ENCODE results near the gene ZNF264. TPM values are rescaled to one million over a fixed set of nuclear protein-coding genes. Genes with fewer than 3 reads are reported as not detected.
"Not testable (repeated sequence)": the region's sequence is repeated elsewhere in the genome, so short reads cannot be mapped to it uniquely, and the experiment has no call there.

The ZNF264 gene
- total and polyA plus RNA-seq, 5 donors from 2014 or later: 12.9 to 35.9 (median 20.0) TPM

DNA sequence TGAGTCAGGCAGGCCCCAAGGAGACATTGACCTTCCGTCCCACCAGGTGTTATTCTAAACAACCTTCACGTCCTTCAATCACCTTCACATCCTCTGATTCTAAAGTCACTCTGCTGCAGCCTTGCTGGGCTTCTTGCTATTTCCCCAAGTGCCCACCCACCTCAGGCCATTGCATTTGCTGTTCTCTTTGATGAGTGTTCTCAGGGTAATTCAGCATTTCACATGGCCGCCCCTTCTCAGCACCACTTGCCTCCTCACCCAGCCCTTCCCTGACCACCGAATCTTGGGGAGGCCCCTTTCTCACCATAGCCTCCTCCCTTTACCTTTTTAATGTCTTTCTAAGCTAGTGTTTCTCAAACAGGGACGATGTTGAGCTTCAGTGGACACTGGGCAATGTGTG lies 53.8 kb downstream of the ZNF264 start:
- no peak overlapping the region for H3K4me3 Mint-ChIP-seq
- peaks cover 4% of the 10 kb centered on the region for H3K27me3 Mint-ChIP-seq
- H3K4me1 Mint-ChIP-seq: peaks cover 10 to 48% (median 26%) of the 10 kb centered on the region in 4 donors
- H3K27ac Mint-ChIP-seq: no peak overlapping the region
- peaks cover 60% of the 10 kb centered on the region for H3K36me3 Mint-ChIP-seq
- ATAC-seq (ENCODE audit: low read depth in 2 of 2): no peak
- Histone ChIP-seq H3K36me3 (ENCODE audit: control insufficient read depth, insufficient read depth, low read length) (peaks cover 49% of the 10 kb centered on the region), H3K27ac (ENCODE audit: insufficient read depth, low read length, poor library complexity, severe bottlenecking) (no peak overlapping the region), H3K27me3 (ENCODE audit: control insufficient read depth, insufficient read depth, low read length) (no peaks in the 10 kb centered on the region), H3K9me3 (ENCODE audit: control insufficient read depth in 2 of 2, low read length in 2 of 2) (peaks cover 6 to 7% of the 10 kb centered on the region in 2 experiments), H3K4me1 (ENCODE audit: control insufficient read depth, insufficient read depth, low read length, poor library complexity, severe bottlenecking) (peaks cover 18% of the 10 kb centered on the region), H3K4me3 (ENCODE audit: low read depth, low read length) (no peak overlapping the region)
- no peak for DNase-seq
- peaks cover 0 to 7% (median 5%) of the 10 kb centered on the region in 7 donors for H3K9me3 Mint-ChIP-seq

DNA sequence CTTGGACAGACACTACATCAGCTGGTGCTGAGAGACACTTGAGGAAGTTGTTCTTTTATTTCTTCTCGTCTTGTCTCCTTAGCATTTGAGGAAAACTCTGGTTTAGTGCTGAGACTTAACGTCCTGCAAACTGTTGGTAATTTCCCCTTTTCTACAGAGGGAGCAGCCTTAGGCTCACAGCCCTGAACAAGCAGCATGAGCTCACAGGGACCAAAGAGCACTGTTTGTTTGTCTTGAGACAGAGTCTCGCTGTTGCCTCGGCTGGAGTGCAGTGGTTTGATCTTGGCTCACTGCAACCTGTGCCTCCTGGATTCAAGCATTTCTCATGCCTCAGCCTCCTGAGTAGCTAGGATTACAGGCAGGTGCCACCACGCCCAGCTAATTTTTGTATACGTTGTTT lies 54.7 kb downstream of the ZNF264 start:
- DNase-seq (no peak), ATAC-seq (ENCODE audit: low read depth in 2 of 2) (no peak)
- H3K4me1 ChIP-seq (ENCODE audit: control insufficient read depth, insufficient read depth, low read length, poor library complexity, severe bottlenecking): peaks cover 14% of the 10 kb centered on the region
- Mint-ChIP-seq H3K9me3 (peaks cover 0 to 13% (median 10%) of the 10 kb centered on the region in 7 donors), H3K27ac (no peak overlapping the region), H3K4me3 (no peak overlapping the region), H3K36me3 (peaks cover 67% of the 10 kb centered on the region), H3K4me1 (peaks cover 5 to 41% (median 26%) of the 10 kb centered on the region in 4 donors), H3K27me3 (no peaks in the 10 kb centered on the region)
- no peaks in the 10 kb centered on the region for H3K27me3 ChIP-seq (ENCODE audit: control insufficient read depth, insufficient read depth, low read length)
- no peak overlapping the region for H3K4me3 ChIP-seq (ENCODE audit: low read depth, low read length)
- H3K9me3 ChIP-seq (ENCODE audit: control insufficient read depth in 2 of 2, low read length in 2 of 2): peaks cover 9 to 11% of the 10 kb centered on the region in 2 experiments
- no peak overlapping the region for H3K27ac ChIP-seq (ENCODE audit: insufficient read depth, low read length, poor library complexity, severe bottlenecking)
- H3K36me3 ChIP-seq (ENCODE audit: control insufficient read depth, insufficient read depth, low read length): peaks cover 56% of the 10 kb centered on the region

DNA sequence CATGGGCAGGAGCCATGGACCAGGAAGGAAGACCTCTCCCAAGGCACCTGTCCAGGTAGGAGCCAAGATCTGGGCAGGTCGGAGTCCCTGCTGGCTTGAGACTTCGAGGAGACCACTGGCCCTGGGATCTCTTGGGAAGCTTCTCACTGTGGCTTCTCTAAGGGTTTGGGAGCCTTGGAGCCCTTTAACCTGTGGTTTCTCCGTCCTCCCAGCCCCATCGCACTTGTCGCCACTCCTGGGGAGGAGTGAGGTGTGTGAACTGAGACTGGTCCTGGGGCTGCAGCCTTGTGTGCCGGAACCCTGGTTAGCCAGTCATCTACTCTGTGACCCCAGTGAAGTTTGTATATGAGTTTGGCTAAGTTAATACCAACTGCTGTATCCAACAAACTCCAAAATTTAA lies 57.3 kb downstream of the ZNF264 start:
- no peak overlapping the region for H3K27ac ChIP-seq (ENCODE audit: insufficient read depth, low read length, poor library complexity, severe bottlenecking)
- H3K9me3 ChIP-seq (ENCODE audit: control insufficient read depth in 2 of 2, low read length in 2 of 2): peaks cover 35 to 36% of the 10 kb centered on the region in 2 experiments
- no peak for DNase-seq
- H3K27me3 ChIP-seq (ENCODE audit: control insufficient read depth, insufficient read depth, low read length): no peaks in the 10 kb centered on the region
- H3K4me1 ChIP-seq (ENCODE audit: control insufficient read depth, insufficient read depth, low read length, poor library complexity, severe bottlenecking): no peaks in the 10 kb centered on the region
- Mint-ChIP-seq H3K27me3 (no peaks in the 10 kb centered on the region), H3K36me3 (peaks cover 85% of the 10 kb centered on the region), H3K4me3 (no peak overlapping the region), H3K4me1 (peaks cover 0 to 17% (median 8%) of the 10 kb centered on the region in 4 donors), H3K9me3 (peaks cover 4 to 33% (median 20%) of the 10 kb centered on the region in 7 donors), H3K27ac (peak overlapping the region in 1 of 3 donors; percentile 56)
- H3K36me3 ChIP-seq (ENCODE audit: control insufficient read depth, insufficient read depth, low read length): peaks cover 81% of the 10 kb centered on the region
- H3K4me3 ChIP-seq (ENCODE audit: low read depth, low read length): no peak overlapping the region
- ATAC-seq (ENCODE audit: low read depth in 2 of 2): no peak

- Mint-ChIP-seq H3K4me1 (peaks cover 0 to 12% (median 8%) of the 10 kb centered on the region in 4 donors), H3K9me3 (peaks cover 4 to 40% (median 21%) of the 10 kb centered on the region in 7 donors), H3K27me3 (no peaks in the 10 kb centered on the region), H3K36me3 (peaks cover 86% of the 10 kb centered on the region), H3K4me3 (no peak overlapping the region), H3K27ac (no peak overlapping the region)
- peaks cover 84% of the 10 kb centered on the region for H3K36me3 ChIP-seq (ENCODE audit: control insufficient read depth, insufficient read depth, low read length)
- H3K4me3 ChIP-seq (ENCODE audit: low read depth, low read length): no peak overlapping the region
- H3K27me3 ChIP-seq (ENCODE audit: control insufficient read depth, insufficient read depth, low read length): no peaks in the 10 kb centered on the region
- no peak overlapping the region for H3K27ac ChIP-seq (ENCODE audit: insufficient read depth, low read length, poor library complexity, severe bottlenecking)
- H3K9me3 ChIP-seq (ENCODE audit: control insufficient read depth in 2 of 2, low read length in 2 of 2): peaks cover 41 to 43% of the 10 kb centered on the region in 2 experiments
- no peak for DNase-seq
- ATAC-seq (ENCODE audit: low read depth in 2 of 2): no peak
- H3K4me1 ChIP-seq (ENCODE audit: control insufficient read depth, insufficient read depth, low read length, poor library complexity, severe bottlenecking): no peaks in the 10 kb centered on the region
Measured at GRCh38 chr19:57249329-57249728, 58.0 kb downstream of the ZNF264 start.

DNA sequence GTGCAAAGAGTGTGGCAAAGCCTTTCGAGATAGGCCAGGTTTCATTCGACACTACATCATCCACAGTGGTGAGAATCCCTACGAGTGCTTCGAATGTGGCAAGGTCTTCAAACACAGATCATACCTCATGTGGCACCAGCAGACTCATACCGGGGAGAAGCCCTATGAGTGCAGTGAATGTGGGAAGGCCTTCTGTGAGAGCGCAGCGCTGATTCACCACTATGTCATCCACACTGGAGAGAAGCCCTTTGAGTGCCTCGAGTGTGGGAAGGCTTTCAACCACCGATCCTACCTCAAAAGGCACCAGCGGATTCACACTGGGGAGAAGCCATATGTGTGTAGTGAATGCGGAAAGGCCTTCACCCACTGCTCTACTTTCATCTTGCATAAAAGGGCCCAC lies 62.5 kb downstream of the ZNF264 start:
- not testable (repeated sequence) for H3K27me3 Mint-ChIP-seq; H3K4me3 Mint-ChIP-seq; H3K27ac Mint-ChIP-seq; ATAC-seq (ENCODE audit: low read depth in 2 of 2); H3K4me1 ChIP-seq (ENCODE audit: control insufficient read depth, insufficient read depth, low read length, poor library complexity, severe bottlenecking); H3K27ac ChIP-seq (ENCODE audit: insufficient read depth, low read length, poor library complexity, severe bottlenecking); H3K27me3 ChIP-seq (ENCODE audit: control insufficient read depth, insufficient read depth, low read length); H3K4me3 ChIP-seq (ENCODE audit: low read depth, low read length); DNase-seq
- Histone ChIP-seq H3K9me3 (ENCODE audit: control insufficient read depth in 2 of 2, low read length in 2 of 2) (peaks cover 48 to 72% of the 10 kb centered on the region in 2 experiments), H3K36me3 (ENCODE audit: control insufficient read depth, insufficient read depth, low read length) (peaks cover 59% of the 10 kb centered on the region)
- Mint-ChIP-seq H3K36me3 (peaks cover 74% of the 10 kb centered on the region), H3K9me3 (peaks cover 6 to 66% (median 31%) of the 10 kb centered on the region in 7 donors), H3K4me1 (peaks cover 0 to 10% (median 9%) of the 10 kb centered on the region in 4 donors)

DNA sequence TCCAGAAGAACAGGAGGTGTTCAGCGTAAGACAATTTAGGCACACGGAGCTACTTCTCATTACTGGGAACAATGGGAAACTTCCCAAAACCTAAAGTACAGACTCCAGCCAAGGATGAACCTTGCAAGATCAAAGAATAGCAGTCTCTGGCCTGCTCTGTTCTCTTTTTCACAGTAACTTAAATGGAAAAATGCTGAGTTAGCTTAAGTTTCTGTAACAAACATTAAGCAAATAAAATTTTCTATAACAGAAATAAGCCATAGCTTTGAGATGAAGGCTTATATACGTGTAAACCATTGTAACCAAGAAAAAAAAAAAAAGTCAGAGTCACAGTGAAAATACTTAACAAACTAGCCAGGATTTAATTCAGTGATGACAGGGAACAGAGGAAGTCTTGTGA lies 70.7 kb downstream of the ZNF264 start:
- peaks cover 0 to 8% (median 6%) of the 10 kb centered on the region in 4 donors for H3K4me1 Mint-ChIP-seq
- peaks cover 2 to 64% (median 27%) of the 10 kb centered on the region in 7 donors for H3K9me3 Mint-ChIP-seq
- Histone ChIP-seq H3K27me3 (ENCODE audit: control insufficient read depth, insufficient read depth, low read length) (no peaks in the 10 kb centered on the region), H3K9me3 (ENCODE audit: control insufficient read depth in 2 of 2, low read length in 2 of 2) (peaks cover 38 to 51% of the 10 kb centered on the region in 2 experiments), H3K27ac (ENCODE audit: insufficient read depth, low read length, poor library complexity, severe bottlenecking) (no peak overlapping the region), H3K36me3 (ENCODE audit: control insufficient read depth, insufficient read depth, low read length) (peaks cover 7% of the 10 kb centered on the region), H3K4me3 (ENCODE audit: low read depth, low read length) (no peak overlapping the region), H3K4me1 (ENCODE audit: control insufficient read depth, insufficient read depth, low read length, poor library complexity, severe bottlenecking) (no peaks in the 10 kb centered on the region)
- H3K27ac Mint-ChIP-seq: no peak overlapping the region
- no peak overlapping the region for H3K4me3 Mint-ChIP-seq
- peaks cover 5% of the 10 kb centered on the region for H3K27me3 Mint-ChIP-seq
- H3K36me3 Mint-ChIP-seq: peaks cover 47% of the 10 kb centered on the region
- ATAC-seq (ENCODE audit: low read depth in 2 of 2) (no peak), DNase-seq (no peak)

DNA sequence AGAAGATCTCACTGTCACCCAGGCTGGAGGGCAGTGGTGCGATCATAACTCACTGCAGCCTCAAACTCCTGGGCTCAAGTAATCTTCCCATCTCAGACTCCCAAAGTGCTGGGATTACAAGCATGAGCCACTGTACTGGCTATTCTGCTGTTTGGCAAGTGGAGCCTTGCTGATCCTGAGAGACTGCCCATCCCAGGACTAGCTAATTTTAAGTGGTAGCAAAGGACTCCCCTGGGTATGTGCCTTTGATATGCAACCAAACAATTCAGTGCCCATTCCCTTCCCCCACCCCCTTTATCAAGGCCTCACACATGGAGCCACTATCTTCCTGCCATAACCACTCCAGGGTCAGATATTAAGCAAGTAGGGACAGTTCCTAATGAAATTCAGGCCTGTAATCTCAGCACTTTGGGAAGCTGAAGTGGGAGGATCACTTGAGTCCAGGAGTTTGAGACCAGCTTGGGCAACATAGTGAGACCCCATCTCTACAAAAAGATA lies 72.0 kb downstream of the ZNF264 start:
- H3K9me3 ChIP-seq (ENCODE audit: control insufficient read depth in 2 of 2, low read length in 2 of 2): peaks cover 37 to 51% of the 10 kb centered on the region in 2 experiments
- H3K4me1 Mint-ChIP-seq: peaks cover 0 to 6% (median 3%) of the 10 kb centered on the region in 4 donors

GRCh38 chr19:57267291-57267690 lies 76.0 kb downstream of the ZNF264 start:
- peaks cover 0 to 33% (median 15%) of the 10 kb centered on the region in 7 donors for H3K9me3 Mint-ChIP-seq
- H3K27ac Mint-ChIP-seq: no peak overlapping the region
- H3K36me3 Mint-ChIP-seq: peaks cover 36% of the 10 kb centered on the region

More for the DNA sequence above, 72.0 kb downstream of the ZNF264 start:
- Mint-ChIP-seq H3K36me3 (peaks cover 46% of the 10 kb centered on the region), H3K9me3 (peaks cover 0 to 61% (median 23%) of the 10 kb centered on the region in 7 donors), H3K4me3 (no peak overlapping the region), H3K27me3 (peaks cover 5% of the 10 kb centered on the region), H3K27ac (no peak overlapping the region)
- no peaks in the 10 kb centered on the region for H3K4me1 ChIP-seq (ENCODE audit: control insufficient read depth, insufficient read depth, low read length, poor library complexity, severe bottlenecking)
- no peak overlapping the region for H3K27ac ChIP-seq (ENCODE audit: insufficient read depth, low read length, poor library complexity, severe bottlenecking)
- H3K36me3 ChIP-seq (ENCODE audit: control insufficient read depth, insufficient read depth, low read length): peaks cover 7% of the 10 kb centered on the region
- DNase-seq (no peak), ATAC-seq (ENCODE audit: low read depth in 2 of 2) (no peak)
- no peak overlapping the region for H3K4me3 ChIP-seq (ENCODE audit: low read depth, low read length)
- H3K27me3 ChIP-seq (ENCODE audit: control insufficient read depth, insufficient read depth, low read length): no peaks in the 10 kb centered on the region

More at GRCh38 chr19:57267291-57267690, 76.0 kb downstream of the ZNF264 start:
- H3K27me3 Mint-ChIP-seq: no peaks in the 10 kb centered on the region
- peaks cover 9 to 14% of the 10 kb centered on the region in 2 experiments for H3K9me3 ChIP-seq (ENCODE audit: control insufficient read depth in 2 of 2, low read length in 2 of 2)
- no peaks in the 10 kb centered on the region for H3K27me3 ChIP-seq (ENCODE audit: control insufficient read depth, insufficient read depth, low read length)
- H3K36me3 ChIP-seq (ENCODE audit: control insufficient read depth, insufficient read depth, low read length): no peaks in the 10 kb centered on the region
- H3K27ac ChIP-seq (ENCODE audit: insufficient read depth, low read length, poor library complexity, severe bottlenecking): no peak overlapping the region
- H3K4me3 ChIP-seq (ENCODE audit: low read depth, low read length): no peak overlapping the region
- no peaks in the 10 kb centered on the region for H3K4me1 ChIP-seq (ENCODE audit: control insufficient read depth, insufficient read depth, low read length, poor library complexity, severe bottlenecking)
- H3K4me3 Mint-ChIP-seq: no peak overlapping the region
- DNase-seq (no peak), ATAC-seq (ENCODE audit: low read depth in 2 of 2) (no peak)
- peaks cover 0 to 4% (median 0%) of the 10 kb centered on the region in 4 donors for H3K4me1 Mint-ChIP-seq
